Endothelial cell of umbilical vein (primary cell): Measurements from ENCODE around the gene SLC9A9. TPM values are rescaled to one million over a fixed set of nuclear protein-coding genes. Genes with fewer than 3 reads are reported as not detected.

Experiments
- BruUV-seq: library from RNA; stranded (reverse); fragments of 400-500 nt; replicated peaks from 2 replicates; lab custom pipeline; 2021; lab: Mats Ljungman, UMichigan
- CTCF ChIA-PET: fragments of 300-600, 350-600 bp; sonication (Branson Sonifier 250); formaldehyde crosslinking; loops from one replicate; lab custom pipeline; 2021; ENCODE audit warnings: antibody characterized with exemption, inconsistent platforms; lab: Charles Lee
- POLR2A ChIA-PET: fragments of 300-600, 350-600 bp; sonication (Branson Sonifier 250); formaldehyde crosslinking; loops from one replicate; lab custom pipeline; 2021; ENCODE audit warnings: antibody characterized with exemption, inconsistent platforms; lab: Charles Lee
- DNase-seq: peaks from one replicate; pipeline ENCODE4 v3.0.0-alpha.2; 2011; ENCODE audit warnings: low read depth, low spot score
- FAIRE-seq: peaks from 2 replicates; lab custom pipeline; 2011; peaks lifted over from hg19 to GRCh38; lab: Jason Lieb, UNC
- H2AFZ ChIP-seq: 2 replicates; pipeline ENCODE4 v1.6.0; 2012; ENCODE audit warnings: low read depth, low read length, control low read depth, inconsistent platforms
- H3K27ac ChIP-seq: 2 replicates; pipeline ENCODE4 v1.5.1; 2011; ENCODE audit warnings: low read depth, mild to moderate bottlenecking, control low read depth, low read length, moderate library complexity; ENCODE audit not compliant: insufficient read depth
- H3K27me3 ChIP-seq, 2 experiments: 2 replicates each; pipeline versions ENCODE4 v1.6.0 to v1.6.1; 2011; ENCODE audit warnings: low read length in 2 of 2, mixed read lengths in 1 of 2; ENCODE audit not compliant: control insufficient read depth in 2 of 2, insufficient read depth in 2 of 2
- H3K36me3 ChIP-seq, 2 experiments: 2 replicates in 1 of 2; 3 replicates in 1 of 2; pipeline ENCODE4 v1.5.1; 2011; ENCODE audit warnings: low read length in 2 of 2, mild to moderate bottlenecking in 1 of 2, moderate library complexity in 1 of 2; ENCODE audit not compliant: control insufficient read depth in 2 of 2, insufficient read depth in 2 of 2; ENCODE audit errors: extremely low read depth in 1 of 2
- H3K4me1 ChIP-seq: 3 replicates; pipeline ENCODE4 v1.5.1; 2011; ENCODE audit warnings: mild to moderate bottlenecking, low read length; ENCODE audit not compliant: control insufficient read depth, insufficient read depth; ENCODE audit errors: extremely low read depth
- H3K4me2 ChIP-seq: 2 replicates; pipeline ENCODE4 v1.6.1; 2011; ENCODE audit warnings: low read length, control low read depth, mixed read lengths; ENCODE audit not compliant: insufficient read depth
- H3K4me3 ChIP-seq, 3 experiments: fragments of 200-600 bp in 1 of 3; sonication (generic), shearing (Covaris generic) in 1 of 3; replicated peaks in 1 of 3; 2 replicates each; pipeline ENCODE4 v1.5.1; 2011 to 2016; ENCODE audit warnings: control low read depth in 3 of 3, low read length in 3 of 3, mild to moderate bottlenecking in 2 of 3, inconsistent platforms in 1 of 3, low read depth in 1 of 3, moderate library complexity in 1 of 3; ENCODE audit not compliant: insufficient read depth in 1 of 3
- H3K79me2 ChIP-seq: 2 replicates; pipeline ENCODE4 v1.6.0; 2012; ENCODE audit warnings: low read length, inconsistent platforms; ENCODE audit not compliant: control insufficient read depth, insufficient read depth
- H3K9ac ChIP-seq: replicated peaks from 2 replicates; pipeline ENCODE3; 2011; ENCODE audit warnings: low read length, control low read depth; ENCODE audit not compliant: insufficient read depth; ENCODE audit errors: extremely low read depth
- H3K9me1 ChIP-seq: replicated peaks from 3 replicates; pipeline ENCODE4 v1.6.0; 2011; ENCODE audit warnings: mild to moderate bottlenecking, low read length; ENCODE audit not compliant: control insufficient read depth, insufficient read depth; ENCODE audit errors: extremely low read depth
- H3K9me3 ChIP-seq: replicated peaks from 2 replicates; pipeline ENCODE4 v1.5.1; 2012; ENCODE audit warnings: low read length, inconsistent platforms; ENCODE audit not compliant: control insufficient read depth, insufficient read depth
- H4K20me1 ChIP-seq: replicated peaks from 2 replicates; pipeline ENCODE3; 2011; ENCODE audit warnings: mild to moderate bottlenecking, low read length; ENCODE audit not compliant: control insufficient read depth, insufficient read depth; ENCODE audit errors: extremely low read depth
- CTCF ChIP-seq, 2 donors: IDR thresholded peaks; 1 replicate in 1 of 2; 2 replicates in 1 of 2; pipeline ENCODE4 v1.5.1; 2011; ENCODE audit warnings: low read length in 2 of 2, mild to moderate bottlenecking in 2 of 2, moderate library complexity in 2 of 2, control low read depth in 1 of 2, inconsistent platforms in 1 of 2, low read depth in 1 of 2; ENCODE audit not compliant: insufficient read depth in 1 of 2; ENCODE audit errors: extremely low read depth in 1 of 2
- EZH2 ChIP-seq: IDR thresholded peaks from 2 replicates; pipeline ENCODE4 v1.6.1; 2012; ENCODE audit warnings: borderline replicate concordance, low read depth, mild to moderate bottlenecking, moderate library complexity, low read length, inconsistent platforms; ENCODE audit not compliant: severe bottlenecking
- FOS ChIP-seq: IDR thresholded peaks from 2 replicates; pipeline ENCODE4 v1.6.1; 2011; ENCODE audit warnings: mild to moderate bottlenecking, low read length, moderate library complexity, borderline replicate concordance; ENCODE audit not compliant: insufficient read depth
- GATA2 ChIP-seq: IDR thresholded peaks from 2 replicates; pipeline ENCODE4 v1.7.0; 2011; ENCODE audit warnings: low read depth, mild to moderate bottlenecking, moderate library complexity, mixed read lengths, low read length; ENCODE audit not compliant: insufficient read length, insufficient read depth
- JUN ChIP-seq: IDR thresholded peaks from 2 replicates; pipeline ENCODE4 v1.6.1; 2011; ENCODE audit warnings: borderline replicate concordance, low read depth; ENCODE audit not compliant: insufficient read length, insufficient read depth
- MAX ChIP-seq: IDR thresholded peaks from 2 replicates; pipeline ENCODE4 v1.6.1; 2011; ENCODE audit not compliant: insufficient read depth, insufficient read length
- MYC ChIP-seq: IDR thresholded peaks from one replicate; pipeline ENCODE4 v1.6.1; 2011; ENCODE audit warnings: mild to moderate bottlenecking, low read depth, low read length
- POLR2A ChIP-seq: IDR thresholded peaks from 2 replicates; pipeline ENCODE4 v1.6.1; 2012; ENCODE audit warnings: low read depth, mild to moderate bottlenecking, control low read depth, low read length
- POLR2AphosphoS5 ChIP-seq: IDR thresholded peaks from 2 replicates; pipeline ENCODE4 v1.6.1; 2012; ENCODE audit warnings: low read depth, mild to moderate bottlenecking, control low read depth, low read length, moderate library complexity; ENCODE audit not compliant: insufficient read depth
- dilution Hi-C: fragments of 300-500 bp; cut with MboI; formaldehyde crosslinking; loops from one replicate; pipeline ENCODE4 v1.15.0; 2019; ENCODE audit warnings: low sequenced_read_pairs; ENCODE audit not compliant: extremely low pct_ligation_motif_present
- intact Hi-C: fragments of 100-400 bp; cut with micrococcal nuclease; formaldehyde crosslinking; loops from one replicate; pipeline ENCODE4 v1.10.0; 2022
- polyA plus RNA-seq, 4 experiments: library from polyadenylated mRNA; depleted of rRNA in 3 of 4; stranded (reverse) in 3 of 4; unstranded in 1 of 4; fragments of >200 nt; gene quantifications; 2 replicates each; pipeline versions ENCODE4 v1.2.1 to v1.2.3, GENCODE V29; 2011 to 2012; ENCODE audit warnings: missing spikeins in 1 of 4
- total RNA-seq: library from RNA; stranded (reverse); gene quantifications from 2 replicates; pipeline ENCODE4 v1.2.3, GENCODE V29; 2021

Gene SLC9A9
- total and polyA plus RNA-seq, 2 donors (not counting 3 experiments of a cell fraction or from before 2014, with no cell fraction given): 1.5 to 1.8 TPM

- ChIA-PET POLR2A (no interaction called here), CTCF (no interaction called here)
- no peak overlapping the region for H3K9ac ChIP-seq
- intact Hi-C loops: no loop called here
- BruUV-seq: no TSS peak
- H3K4me1 ChIP-seq: no peaks in the 10 kb centered on the region
- DNase-seq: no peak
- H3K4me3 ChIP-seq: no peak overlapping the region
- H4K20me1 ChIP-seq: no peaks in the 10 kb centered on the region
- H3K9me1 ChIP-seq: no peaks in the 10 kb centered on the region
- no peaks in the 10 kb centered on the region for H3K36me3 ChIP-seq
- no peak for FAIRE-seq
- no peak overlapping the region for H2AFZ ChIP-seq
- no peaks in the 10 kb centered on the region for H3K9me3 ChIP-seq
- dilution Hi-C loops: no loop called here
- H3K27ac ChIP-seq: no peak overlapping the region
- H3K4me2 ChIP-seq: no peak overlapping the region
- TF ChIP-seq EZH2: no peak
- TF ChIP-seq POLR2AphosphoS5: no peak
- H3K79me2 ChIP-seq: no peaks in the 10 kb centered on the region
- no peaks in the 10 kb centered on the region for H3K27me3 ChIP-seq
Measured at GRCh38 chr3:143366672-143367071, 481.6 kb downstream of the SLC9A9 start.

- H3K79me2 ChIP-seq: no peaks in the 10 kb centered on the region
- no peaks in the 10 kb centered on the region for H3K36me3 ChIP-seq
- no TSS peak for BruUV-seq
- dilution Hi-C loops: no loop called here
- H3K9me1 ChIP-seq: no peaks in the 10 kb centered on the region
- H3K4me1 ChIP-seq: no peaks in the 10 kb centered on the region
- TF ChIP-seq GATA2: no peak
- TF ChIP-seq POLR2A: no peak
- no peak for TF ChIP-seq CTCF (IDR thresholded peaks at IDR 0.05; ENCODE audit: extremely low read depth in 1 of 2, insufficient read depth in 1 of 2, low read depth in 1 of 2, low read length in 2 of 2)
- TF ChIP-seq POLR2AphosphoS5: no peak
- no peak for TF ChIP-seq FOS
- no peak for TF ChIP-seq MAX
- no peak for TF ChIP-seq EZH2
- no peak for TF ChIP-seq MYC
- TF ChIP-seq JUN: no peak
- no peak overlapping the region for H3K4me3 ChIP-seq
- H3K27me3 ChIP-seq: no peaks in the 10 kb centered on the region
- intact Hi-C loops: no loop called here
- H2AFZ ChIP-seq: no peak overlapping the region
- H3K4me2 ChIP-seq: no peak overlapping the region
- H4K20me1 ChIP-seq: no peaks in the 10 kb centered on the region
- ChIA-PET CTCF (interaction anchor here (1.0 to 1.5 kb wide), 2 partner anchors 80 to 93 kb away, joined by 3 read pairs; no protein-coding TSS in a partner anchor), POLR2A (no interaction called here)
- H3K27ac ChIP-seq: no peak overlapping the region
- H3K9ac ChIP-seq: no peak overlapping the region
- no peak for DNase-seq
- no peaks in the 10 kb centered on the region for H3K9me3 ChIP-seq
- FAIRE-seq: no peak
Measured at GRCh38 chr3:143363949-143364348, 484.3 kb downstream of the SLC9A9 start.
